H1 (cell line): ENCODE results near the gene NEK4. TPM values are rescaled to one million over a fixed set of nuclear protein-coding genes. Genes with fewer than 3 reads are reported as not detected.

Experiments
- CTCF ChIA-PET: fragments of 300-600 bp; sonication (Branson Sonifier 250); formaldehyde crosslinking; loops from one replicate; lab custom pipeline; 2021; ENCODE audit not compliant: partially characterized antibody; lab: Charles Lee
- POLR2A ChIA-PET: fragments of 300-600 bp; sonication (Branson Sonifier 250); formaldehyde crosslinking; loops from one replicate; lab custom pipeline; 2021; ENCODE audit warnings: inconsistent platforms; ENCODE audit not compliant: partially characterized antibody; lab: Charles Lee
- DNase-seq, 2 experiments: peaks; one replicate each; pipeline versions ENCODE4 v3.0.0 to v3.0.0-alpha.2; 2010 to 2022; ENCODE audit warnings: low spot score in 2 of 2, low read depth in 1 of 2, mixed read lengths in 1 of 2
- FAIRE-seq: peaks from 2 replicates; lab custom pipeline; 2011; peaks lifted over from hg19 to GRCh38; lab: Jason Lieb, UNC
- H2AFZ ChIP-seq: 2 replicates; pipeline ENCODE4 v1.8.1; 2012; ENCODE audit warnings: low read length, inconsistent platforms
- H2AK5ac ChIP-seq: 2 replicates; pipeline ENCODE4 v1.6.1; 2013; ENCODE audit warnings: low read depth, low read length
- H2BK120ac ChIP-seq: replicated peaks from 2 replicates; pipeline ENCODE3; 2013; ENCODE audit warnings: low read depth, low read length, inconsistent platforms
- H2BK12ac ChIP-seq: 2 replicates; pipeline ENCODE4 v1.6.1; 2013; ENCODE audit warnings: low read depth, low read length
- H2BK15ac ChIP-seq: 2 replicates; pipeline ENCODE4 v1.6.1; 2013; ENCODE audit warnings: low read length
- H2BK20ac ChIP-seq: 2 replicates; pipeline ENCODE4 v1.6.1; 2013; ENCODE audit warnings: low read length
- H2BK5ac ChIP-seq: 2 replicates; pipeline ENCODE4 v1.6.1; 2013; ENCODE audit warnings: low read depth, low read length
- H3K14ac ChIP-seq: 2 replicates; pipeline ENCODE4 v1.6.1; 2013; ENCODE audit warnings: inconsistent platforms; ENCODE audit not compliant: insufficient read length
- H3K18ac ChIP-seq: 2 replicates; pipeline ENCODE4 v1.6.1; 2013; ENCODE audit warnings: low read length; ENCODE audit errors: extremely low read depth
- H3K23ac ChIP-seq: 2 replicates; pipeline ENCODE4 v1.6.1; 2013; ENCODE audit warnings: inconsistent platforms; ENCODE audit not compliant: insufficient read length
- H3K23me2 ChIP-seq: 2 replicates; pipeline ENCODE4 v1.6.1; 2013; ENCODE audit warnings: low read depth, low read length
- H3K27ac ChIP-seq: 2 replicates; pipeline ENCODE4 v1.6.1; 2011; ENCODE audit warnings: low read depth, low read length, inconsistent platforms
- H3K27me3 ChIP-seq, 4 experiments: replicated peaks in 1 of 4; 1 replicate in 1 of 4; 2 replicates in 3 of 4; pipeline versions ENCODE4 v1.6.1 to v1.8.1; 2011 to 2013; ENCODE audit warnings: low read length in 3 of 4, mild to moderate bottlenecking in 3 of 4, inconsistent platforms in 2 of 4, mixed read lengths in 2 of 4, moderate library complexity in 1 of 4; ENCODE audit not compliant: control insufficient read depth in 3 of 4, insufficient read depth in 3 of 4; ENCODE audit errors: extremely low read depth in 1 of 4
- H3K36me3 ChIP-seq, 4 experiments: 2 replicates each; pipeline versions ENCODE4 v1.6.1 to v1.8.1; 2011 to 2013; ENCODE audit warnings: mild to moderate bottlenecking in 4 of 4, low read length in 3 of 4, moderate library complexity in 2 of 4, control low read depth in 1 of 4, inconsistent platforms in 1 of 4; ENCODE audit not compliant: insufficient read depth in 4 of 4, control insufficient read depth in 2 of 4
- H3K4ac ChIP-seq: replicated peaks from 2 replicates; pipeline ENCODE3; 2013; ENCODE audit warnings: low read length, low read depth, mixed read lengths, inconsistent platforms; ENCODE audit not compliant: insufficient read length
- H3K4me1 ChIP-seq, 4 experiments: replicated peaks in 1 of 4; 1 replicate in 1 of 4; 2 replicates in 3 of 4; pipeline versions ENCODE4 v1.6.1 to v1.8.1; 2011 to 2013; ENCODE audit warnings: low read length in 3 of 4, inconsistent platforms in 2 of 4, mixed read lengths in 1 of 4; ENCODE audit not compliant: insufficient read depth in 4 of 4, control insufficient read depth in 3 of 4
- H3K4me2 ChIP-seq, 2 experiments: 2 replicates each; pipeline versions ENCODE4 v1.6.1 to v1.8.1; 2011 to 2013; ENCODE audit warnings: low read depth in 2 of 2, low read length in 2 of 2, control low read depth in 1 of 2, inconsistent platforms in 1 of 2, mild to moderate bottlenecking in 1 of 2; ENCODE audit not compliant: insufficient read depth in 1 of 2
- H3K4me3 ChIP-seq, 4 experiments: fragments of 200-600, 300-600 bp in 1 of 4; sonication (generic), shearing (Covaris generic), sonication (Bioruptor Twin) in 1 of 4; 2 replicates each; pipeline versions ENCODE4 v1.5.1 to v1.8.1; 2011 to 2016; ENCODE audit warnings: low read length in 4 of 4, low read depth in 3 of 4, control low read depth in 2 of 4, inconsistent platforms in 2 of 4, mild to moderate bottlenecking in 2 of 4, mixed read lengths in 1 of 4, moderate library complexity in 1 of 4; ENCODE audit not compliant: insufficient read depth in 2 of 4; ENCODE audit errors: extremely low read depth in 1 of 4
- H3K56ac ChIP-seq: replicated peaks from 2 replicates; pipeline ENCODE3; 2013; ENCODE audit warnings: low read depth, mild to moderate bottlenecking, mixed read lengths, low read length, inconsistent platforms; ENCODE audit not compliant: insufficient read length
- H3K79me1 ChIP-seq: 2 replicates; pipeline ENCODE4 v1.6.1; 2013; ENCODE audit warnings: low read depth, low read length, control low read depth
- H3K79me2 ChIP-seq, 2 experiments: 2 replicates each; pipeline versions ENCODE4 v1.6.1 to v1.8.1; 2012 to 2013; ENCODE audit warnings: low read length in 2 of 2, mild to moderate bottlenecking in 2 of 2, inconsistent platforms in 1 of 2; ENCODE audit not compliant: insufficient read depth in 2 of 2, control insufficient read depth in 1 of 2
- H3K9ac ChIP-seq, 4 experiments: replicated peaks in 1 of 4; 1 replicate in 1 of 4; 2 replicates in 3 of 4; pipeline versions ENCODE4 v1.6.1 to v1.8.1; 2011 to 2013; ENCODE audit warnings: low read depth in 3 of 4, low read length in 3 of 4, control low read depth in 2 of 4, mild to moderate bottlenecking in 2 of 4, moderate library complexity in 2 of 4, inconsistent platforms in 1 of 4; ENCODE audit errors: extremely low read depth in 1 of 4
- H3K9me3 ChIP-seq, 2 experiments: 2 replicates each; pipeline versions ENCODE4 v1.6.1 to v1.8.1; 2012 to 2013; ENCODE audit warnings: mild to moderate bottlenecking in 2 of 2, moderate library complexity in 2 of 2, control low read depth in 1 of 2, inconsistent platforms in 1 of 2, low read depth in 1 of 2, low read length in 1 of 2, mixed read lengths in 1 of 2; ENCODE audit not compliant: insufficient read depth in 2 of 2
- H4K20me1 ChIP-seq, 2 experiments: replicated peaks in 1 of 2; 2 replicates each; pipeline versions ENCODE3 to v1.8.1; 2011 to 2013; ENCODE audit warnings: inconsistent platforms in 2 of 2, low read length in 2 of 2, mild to moderate bottlenecking in 1 of 2; ENCODE audit not compliant: insufficient read depth in 2 of 2, control insufficient read depth in 1 of 2
- H4K5ac ChIP-seq: 2 replicates; pipeline ENCODE4 v1.6.1; 2013; ENCODE audit warnings: low read length, low read depth, mixed read lengths, inconsistent platforms; ENCODE audit not compliant: insufficient read length
- H4K8ac ChIP-seq: 2 replicates; pipeline ENCODE4 v1.8.0; 2013; ENCODE audit warnings: mild to moderate bottlenecking, moderate library complexity, low read length, inconsistent platforms; ENCODE audit not compliant: insufficient read depth; ENCODE audit errors: extremely low read depth
- H4K91ac ChIP-seq: replicated peaks from 2 replicates; pipeline ENCODE3; 2013; ENCODE audit warnings: low read length, mixed read lengths, inconsistent platforms; ENCODE audit not compliant: insufficient read length
- CBX5 ChIP-seq: fragments of 300-800, 300-1000 bp; sonication (generic); IDR thresholded peaks from 2 replicates; pipeline ENCODE4 v1.7.1; 2016; ENCODE audit warnings: antibody characterized with exemption, low read length, low read depth
- GABPA ChIP-seq: IDR thresholded peaks from 2 replicates; pipeline ENCODE4 v1.6.1; 2011; ENCODE audit warnings: mild to moderate bottlenecking, low read length, moderate library complexity, borderline replicate concordance; ENCODE audit not compliant: insufficient read depth
- MAX ChIP-seq: IDR thresholded peaks from 2 replicates; pipeline ENCODE4 v1.6.1; 2012; ENCODE audit warnings: inconsistent platforms
- SAP30 ChIP-seq: fragments of 300-600 bp; sonication (generic); IDR thresholded peaks from 2 replicates; pipeline ENCODE4 v1.7.1; 2012; ENCODE audit warnings: low read length, moderate library complexity, mild to moderate bottlenecking, inconsistent platforms; ENCODE audit not compliant: insufficient read depth, insufficient replicate concordance
- SIN3A ChIP-seq, 2 experiments: IDR thresholded peaks in 1 of 2; conservative IDR thresholded peaks in 1 of 2; 2 replicates each; pipeline ENCODE4 v1.6.1; 2011 to 2012; ENCODE audit warnings: low read length in 2 of 2, improper control_type of control experiment in 1 of 2, low read depth in 1 of 2, mild to moderate bottlenecking in 1 of 2
- SP1 ChIP-seq: IDR thresholded peaks from 2 replicates; pipeline ENCODE4 v1.6.1; 2011; ENCODE audit warnings: low read depth, low read length
- WGBS, 2 experiments: shearing (Covaris generic) in 1 of 2; methylation state at CpG; one replicate each; pipeline versions ENCODE4 v1.1.6 to v1.1.7; 2013 to 2015; ENCODE audit warnings: low lambda C conversion rate in 2 of 2, mixed read lengths in 2 of 2, inconsistent platforms in 1 of 2, low coverage in 1 of 2, missing lambda C conversion rate in 1 of 2; ENCODE audit not compliant: insufficient replicate concordance in 2 of 2, insufficient coverage in 1 of 2, insufficient read length in 1 of 2; ENCODE audit errors: extremely low coverage in 1 of 2, missing lambda C conversion rate in 1 of 2; 5-methylcytosine and 5-hydroxymethylcytosine counted together
- polyA plus RNA-seq, 7 experiments: library from polyadenylated mRNA; depleted of rRNA in 3 of 7; stranded (reverse) in 5 of 7; unstranded in 2 of 7; fragments of >200 nt in 5 of 7; fragments of 200-250 nt in 2 of 7; gene quantifications; 1 replicate in 5 of 7; 2 replicates in 1 of 7; 4 replicates in 1 of 7; pipeline versions ENCODE4 v1.2.1 to v1.2.3, GENCODE V29; 2011 to 2013; ENCODE audit warnings: missing spikeins in 2 of 7, mixed read lengths in 2 of 7
- total RNA-seq: library from RNA; stranded (reverse); fragmentation: NEBNext Ultra II Directional; extraction: Animal tissue kit (Norgen Biotek cat#: 25700); gene quantifications from 2 replicates; pipeline ENCODE4 v1.2.1, GENCODE V29; 2021

Gene NEK4
- total and polyA plus RNA-seq, 2 of the 8 experiments (the other 6 are each of a cell fraction or from before 2014, with no cell fraction given): 7.5 to 40.0 TPM

- Histone ChIP-seq H3K4me1 (peaks cover 0 to 5% (median 2%) of the 10 kb centered on the region in 4 experiments; a peak in 5 of 7 replicates), H2BK12ac (no peak overlapping the region), H4K20me1 (no peaks in the 10 kb centered on the region), H2AK5ac (no peak overlapping the region; the same call in 1 of the 2 replicates), H3K4me3 (peak overlapping the region; percentile 70 to 93 (median 82)), H3K23ac (no peak overlapping the region), H3K4me2 (peak overlapping the region; percentile 94 to 99), H3K18ac (no peak overlapping the region; the same call in 1 of the 2 replicates), H2BK5ac (no peak overlapping the region), H3K27me3 (no peaks in the 10 kb centered on the region), H3K14ac (no peak overlapping the region), H4K5ac (no peak overlapping the region), H3K9me3 (no peaks in the 10 kb centered on the region), H4K8ac (peak overlapping the region; percentile 80; the same call in 1 of the 2 replicates), H3K79me2 (peaks cover 0 to 34% of the 10 kb centered on the region in 2 experiments; a peak in 2 of 4 replicates), H2BK20ac (no peak overlapping the region), H2AFZ (peak overlapping the region; percentile 93; the same call in 1 of the 2 replicates), H4K91ac (no peak overlapping the region), H3K4ac (no peak overlapping the region), H3K23me2 (peaks cover 13% of the 10 kb centered on the region), H3K36me3 (peaks cover 0 to 9% (median 1%) of the 10 kb centered on the region in 4 experiments; a peak in 4 of 8 replicates), H3K56ac (peak overlapping the region; percentile 10), H3K79me1 (peaks cover 8% of the 10 kb centered on the region), H2BK120ac (no peak overlapping the region), H3K27ac (peak overlapping the region; percentile 27; the same call in 1 of the 2 replicates), H2BK15ac (no peak overlapping the region), H3K9ac (peak overlapping the region in 3 of 4 experiments; percentile 63 to 85 (median 74); a peak in 6 of 7 replicates)
- TF ChIP-seq SIN3A (conservative IDR thresholded peaks at IDR 0.05 in 1 of 2, IDR thresholded peaks at IDR 0.05 in 1 of 2; ENCODE audit: low read depth in 1 of 2, low read length in 2 of 2): peak in 1 of 2 experiments; percentile 39; a peak in 1 of 4 replicates
- 0 out of 2 replicates have a peak, but pooled peaks have one; percentile 35 for TF ChIP-seq MAX
- TF ChIP-seq SP1: no peak
- no peak for TF ChIP-seq GABPA
- peak; percentile 64 for TF ChIP-seq SAP30
- no peak for TF ChIP-seq CBX5
- DNase-seq (no peak), FAIRE-seq (no peak)
- ChIA-PET CTCF (interaction anchor here (1.2 kb wide), 1 partner anchor 116 kb away, joined by 7 read pairs; no protein-coding TSS in a partner anchor), POLR2A (interaction anchor here (1.7 to 18.8 kb wide), 3 partner anchors 11 to 37 kb away, joined by 3 to 347 read pairs (median 40); partner anchors contain the start of genes GNL3 and PBRM1)
- WGBS, 2 experiments: 18% methylated on average over 22 of the region's 22 CpGs; no CpG with 5 or more reads in 1 of the 2 experiments
Measured at GRCh38 chr3:52704611-52705437, 65.9 kb downstream of the NEK4 start.
